Loucy (cell line): ENCODE results near the gene EIF2S3.
A peak's percentile ranks its signal among the peaks of the same experiment; 100 is the strongest.

Experiments
- H2AFZ ChIP-seq: fragments of 200-600 bp; sonication (generic); 2 replicates; pipeline ENCODE4 v1.6.0; 2016; ENCODE audit warnings: antibody characterized with exemption, mild to moderate bottlenecking, low read length, moderate library complexity
- H3F3A ChIP-seq: fragments of 200-600 bp; 2 replicates; pipeline ENCODE4 v1.6.0; 2016; ENCODE audit warnings: antibody characterized with exemption, low read depth, mild to moderate bottlenecking
- H3K27me3 ChIP-seq: fragments of 200-600 bp; sonication (generic); 2 replicates; pipeline ENCODE4 v1.6.1; 2014; ENCODE audit warnings: low read length, mild to moderate bottlenecking; ENCODE audit not compliant: insufficient read depth, poor library complexity, severe bottlenecking
- H3K36me3 ChIP-seq: fragments of 200-600 bp; sonication (generic); 2 replicates; pipeline ENCODE4 v1.6.1; 2016; ENCODE audit warnings: low read length; ENCODE audit not compliant: insufficient read depth
- H3K4me1 ChIP-seq: fragments of 200-600 bp; sonication (generic); 2 replicates; pipeline ENCODE4 v1.5.1; 2014; ENCODE audit warnings: low read length, mild to moderate bottlenecking; ENCODE audit not compliant: insufficient read depth, poor library complexity, severe bottlenecking
- H3K4me2 ChIP-seq: fragments of 200-600 bp; sonication (generic); 2 replicates; pipeline ENCODE4 v1.6.0; 2014; ENCODE audit warnings: antibody characterized with exemption, low read length, low read depth, mild to moderate bottlenecking; ENCODE audit not compliant: poor library complexity, severe bottlenecking
- H3K4me3 ChIP-seq: fragments of 200-600 bp; sonication (generic); 2 replicates; pipeline ENCODE4 v1.5.1; 2014; ENCODE audit warnings: low read length, mild to moderate bottlenecking, mixed read lengths; ENCODE audit not compliant: poor library complexity, severe bottlenecking
- H3K79me2 ChIP-seq: fragments of 200-600 bp; sonication (generic); 2 replicates; pipeline ENCODE4 v1.6.1; 2014; ENCODE audit warnings: low read length; ENCODE audit not compliant: insufficient read depth
- H3K9ac ChIP-seq: fragments of 200-600 bp; sonication (generic); 2 replicates; pipeline ENCODE4 v1.6.0; 2014; ENCODE audit warnings: mild to moderate bottlenecking, low read depth, low read length, moderate library complexity; ENCODE audit not compliant: poor library complexity, severe bottlenecking
- H3K9me2 ChIP-seq: fragments of 200-600 bp; sonication (generic); replicated peaks from 2 replicates; pipeline ENCODE4 v1.6.1; 2016; ENCODE audit warnings: low read depth, low read length, mixed read lengths
- H3K9me3 ChIP-seq: fragments of 200-600 bp; sonication (generic); 2 replicates; pipeline ENCODE4 v1.6.1; 2014; ENCODE audit warnings: mild to moderate bottlenecking, antibody characterized with exemption, low read length, low read depth; ENCODE audit not compliant: insufficient read depth
- H4K20me1 ChIP-seq: fragments of 200-600 bp; sonication (generic); 2 replicates; pipeline ENCODE4 v1.6.0; 2014; ENCODE audit warnings: antibody characterized with exemption, low read length, mild to moderate bottlenecking; ENCODE audit not compliant: insufficient read depth, poor library complexity, severe bottlenecking
- CTCF ChIP-seq: fragments of 200-600 bp; sonication (generic); conservative IDR thresholded peaks from 2 replicates; pipeline ENCODE4 v1.5.1; 2014; ENCODE audit warnings: mild to moderate bottlenecking, antibody characterized with exemption, low read length
- EZH2phosphoT487 ChIP-seq: fragments of 200-600 bp; IDR thresholded peaks from 2 replicates; pipeline ENCODE4 v1.6.1; 2018; ENCODE audit warnings: antibody characterized with exemption, mild to moderate bottlenecking, moderate library complexity, borderline replicate concordance

EIF2S3 gene

GRCh38 chrX:24055043-24055356 lies 244 bp downstream of the EIF2S3 start:
- no peak overlapping the region for H3K9ac ChIP-seq
- peaks cover 14% of the 10 kb centered on the region for H3K79me2 ChIP-seq
- H3K36me3 ChIP-seq, result peaks cover 13% of the 10 kb centered on the region; the same call in 1 of the 2 replicates
- TF ChIP-seq CTCF (no peak), EZH2phosphoT487 (no peak)
- no peaks in the 10 kb centered on the region for H3K9me3 ChIP-seq
- peaks cover 18% of the 10 kb centered on the region for H4K20me1 ChIP-seq
- H3K4me2 ChIP-seq, result no peak overlapping the region
- H3K27me3 ChIP-seq, result no peaks in the 10 kb centered on the region
- peaks cover 3% of the 10 kb centered on the region for H3K4me1 ChIP-seq
- H2AFZ ChIP-seq, result peak overlapping the region; percentile 63
- no peaks in the 10 kb centered on the region for H3F3A ChIP-seq
- H3K4me3 ChIP-seq, result no peak overlapping the region
- no peaks in the 10 kb centered on the region for H3K9me2 ChIP-seq

GRCh38 chrX:24063488-24063887 lies 8.7 kb downstream of the EIF2S3 start:
- Histone ChIP-seq H3K4me2 (no peak overlapping the region), H3F3A (no peaks in the 10 kb centered on the region), H3K79me2 (peaks cover 25% of the 10 kb centered on the region), H4K20me1 (peaks cover 17% of the 10 kb centered on the region), H3K36me3 (peaks cover 41% of the 10 kb centered on the region; the same call in 1 of the 2 replicates), H3K4me3 (no peak overlapping the region), H3K9me3 (no peaks in the 10 kb centered on the region), H3K4me1 (no peaks in the 10 kb centered on the region), H2AFZ (no peak overlapping the region), H3K27me3 (no peaks in the 10 kb centered on the region), H3K9me2 (no peaks in the 10 kb centered on the region), H3K9ac (no peak overlapping the region)
- TF ChIP-seq CTCF (no peak), EZH2phosphoT487 (no peak)

GRCh38 chrX:24069877-24070276 lies 15.1 kb downstream of the EIF2S3 start:
- Histone ChIP-seq H3K9me3 (no peaks in the 10 kb centered on the region), H3F3A (no peaks in the 10 kb centered on the region), H3K4me2 (no peak overlapping the region), H3K36me3 (peaks cover 40% of the 10 kb centered on the region; the same call in 1 of the 2 replicates), H3K9me2 (no peaks in the 10 kb centered on the region), H2AFZ (no peak overlapping the region), H4K20me1 (no peaks in the 10 kb centered on the region), H3K4me3 (no peak overlapping the region), H3K79me2 (no peaks in the 10 kb centered on the region), H3K9ac (no peak overlapping the region), H3K27me3 (no peaks in the 10 kb centered on the region), H3K4me1 (no peaks in the 10 kb centered on the region)
- TF ChIP-seq CTCF, result no peak
- no peak for TF ChIP-seq EZH2phosphoT487
